NT2/D1 (cell line): ENCODE results near the gene ACOX3.

Experiments used
- SUZ12 ChIP-seq: IDR thresholded peaks from 2 replicates; pipeline ENCODE4 v1.6.1; 2011; ENCODE audit not compliant: insufficient read length, insufficient read depth; ENCODE audit errors: extremely low read depth
- YY1 ChIP-seq: IDR thresholded peaks from 2 replicates; pipeline ENCODE4 v1.6.1; 2011; ENCODE audit not compliant: insufficient read length, insufficient read depth
- ZNF274 ChIP-seq: IDR thresholded peaks from 2 replicates; pipeline ENCODE4 v1.6.1; 2011; ENCODE audit warnings: mild to moderate bottlenecking, low read depth, low read length

DNA sequence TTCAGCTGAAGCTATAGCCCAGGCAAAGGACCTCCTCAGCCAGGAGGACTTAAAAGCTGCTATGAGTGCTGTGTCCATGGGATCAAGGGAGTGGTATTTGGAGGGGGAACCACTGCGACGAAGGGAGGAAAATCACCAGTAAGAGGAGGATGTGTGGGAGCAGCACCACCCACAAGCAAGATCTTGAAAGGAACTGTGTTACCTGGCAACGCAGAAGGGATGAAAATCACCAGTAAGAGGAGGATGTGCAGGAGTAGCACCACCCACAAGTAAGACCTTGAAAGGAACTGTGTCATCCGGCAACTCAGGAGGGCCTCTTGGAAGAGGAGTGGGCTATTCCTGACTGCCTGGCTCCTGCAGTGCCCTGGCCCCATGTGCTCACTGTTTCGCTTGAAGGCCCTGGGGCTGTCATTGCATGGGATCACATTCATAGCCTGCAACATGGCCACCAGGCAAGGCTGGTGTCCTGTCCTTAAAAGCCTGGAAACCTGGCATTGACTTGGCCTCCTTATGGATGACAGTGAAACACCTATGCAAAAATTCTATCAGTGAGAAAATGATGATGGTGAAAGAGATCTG, 48.4 kb upstream of the ACOX3 start:
- TF ChIP-seq SUZ12 (no peak), ZNF274 (no peak), YY1 (no peak)
